ENCODE results near the gene KCND2. TPM values are rescaled to one million over a fixed set of nuclear protein-coding genes. Genes with fewer than 3 reads are reported as not detected.

Gene KCND2
- total and polyA plus RNA-seq, 2 of the 8 experiments (the other 6 are each of a cell fraction or from before 2014, with no cell fraction given) = 4.6 to 7.7 TPM

- Histone ChIP-seq H2BK12ac (ENCODE audit: low read depth, low read length) (no peak overlapping the region), H2BK20ac (ENCODE audit: low read length) (no peak overlapping the region), H2AFZ (ENCODE audit: low read length) (no peak overlapping the region), H2BK15ac (ENCODE audit: low read length) (no peak overlapping the region), H4K91ac (replicated peaks; ENCODE audit: insufficient read length, low read length) (no peak overlapping the region), H3K18ac (ENCODE audit: extremely low read depth, low read length) (no peak overlapping the region), H3K23me2 (ENCODE audit: low read depth, low read length) (no peaks in the 10 kb centered on the region), H3K79me1 (ENCODE audit: low read depth, low read length) (no peaks in the 10 kb centered on the region), H4K5ac (ENCODE audit: insufficient read length, low read depth, low read length) (no peak overlapping the region), H3K27me3 (replicated peaks in 1 of 4; ENCODE audit: control insufficient read depth in 3 of 4, extremely low read depth in 1 of 4, insufficient read depth in 3 of 4, low read length in 3 of 4) (no peaks in the 10 kb centered on the region), H3K4me2 (ENCODE audit: insufficient read depth in 1 of 2, low read depth in 2 of 2, low read length in 2 of 2) (no peak overlapping the region), H3K4ac (replicated peaks; ENCODE audit: insufficient read length, low read depth, low read length) (no peak overlapping the region), H3K56ac (replicated peaks; ENCODE audit: insufficient read length, low read depth, low read length) (no peak overlapping the region), H3K23ac (ENCODE audit: insufficient read length) (no peak overlapping the region), H3K79me2 (ENCODE audit: control insufficient read depth in 1 of 2, insufficient read depth in 2 of 2, low read length in 2 of 2) (no peaks in the 10 kb centered on the region), H3K9ac (replicated peaks in 1 of 4; ENCODE audit: extremely low read depth in 1 of 4, low read depth in 3 of 4, low read length in 3 of 4) (no peak overlapping the region), H4K20me1 (replicated peaks in 1 of 2; ENCODE audit: control insufficient read depth in 1 of 2, insufficient read depth in 2 of 2, low read length in 2 of 2) (no peaks in the 10 kb centered on the region), H3K4me3 (ENCODE audit: extremely low read depth in 1 of 4, insufficient read depth in 2 of 4, low read depth in 3 of 4, low read length in 4 of 4) (no peak overlapping the region), H2AK5ac (ENCODE audit: low read depth, low read length) (no peak overlapping the region), H3K36me3 (ENCODE audit: control insufficient read depth in 2 of 4, insufficient read depth in 4 of 4, low read length in 3 of 4) (no peaks in the 10 kb centered on the region), H2BK5ac (ENCODE audit: low read depth, low read length) (no peak overlapping the region), H3K9me3 (ENCODE audit: insufficient read depth in 2 of 2, low read depth in 1 of 2, low read length in 1 of 2) (no peaks in the 10 kb centered on the region), H4K8ac (ENCODE audit: extremely low read depth, insufficient read depth, low read length) (no peak overlapping the region), H2BK120ac (replicated peaks; ENCODE audit: low read depth, low read length) (no peak overlapping the region), H3K4me1 (replicated peaks in 1 of 4; ENCODE audit: control insufficient read depth in 3 of 4, insufficient read depth in 4 of 4, low read length in 3 of 4) (no peaks in the 10 kb centered on the region; a peak in 1 of 7 replicates), H3K27ac (ENCODE audit: low read depth, low read length) (no peak overlapping the region), H3K14ac (ENCODE audit: insufficient read length) (no peak overlapping the region)
- ChIA-PET CTCF (ENCODE audit: partially characterized antibody) (no interaction called here), POLR2A (ENCODE audit: partially characterized antibody) (no interaction called here)
- WGBS, 2 experiments (ENCODE audit: extremely low coverage in 1 of 2, insufficient coverage in 1 of 2, insufficient read length in 1 of 2, insufficient replicate concordance in 2 of 2, low coverage in 1 of 2, low lambda C conversion rate in 2 of 2, missing lambda C conversion rate in 1 of 2) = 91% methylated on average over 3 of the region's 3 CpGs; no CpG with 5 or more reads in 1 of the 2 experiments
- DNase-seq (ENCODE audit: low read depth in 1 of 2, low spot score in 2 of 2) = no peak
- no peak for FAIRE-seq
- TF ChIP-seq EP300 (IDR thresholded peaks at IDR 0.05; ENCODE audit: borderline replicate concordance in 1 of 2, low read depth in 2 of 2, low read length in 2 of 2) (no peak), E2F6 (IDR thresholded peaks at IDR 0.05) (no peak), TEAD4 (IDR thresholded peaks at IDR 0.05; ENCODE audit: low read depth, low read length) (no peak), CREB1 (IDR thresholded peaks at IDR 0.05) (no peak), TBP (IDR thresholded peaks at IDR 0.05; ENCODE audit: low read depth, low read length) (no peak), SIRT6 (IDR thresholded peaks at IDR 0.05; ENCODE audit: low read length) (no peak), SUZ12 (IDR thresholded peaks at IDR 0.05; ENCODE audit: low read length) (no peak)
- TF ChIP-seq, protein P1, sequence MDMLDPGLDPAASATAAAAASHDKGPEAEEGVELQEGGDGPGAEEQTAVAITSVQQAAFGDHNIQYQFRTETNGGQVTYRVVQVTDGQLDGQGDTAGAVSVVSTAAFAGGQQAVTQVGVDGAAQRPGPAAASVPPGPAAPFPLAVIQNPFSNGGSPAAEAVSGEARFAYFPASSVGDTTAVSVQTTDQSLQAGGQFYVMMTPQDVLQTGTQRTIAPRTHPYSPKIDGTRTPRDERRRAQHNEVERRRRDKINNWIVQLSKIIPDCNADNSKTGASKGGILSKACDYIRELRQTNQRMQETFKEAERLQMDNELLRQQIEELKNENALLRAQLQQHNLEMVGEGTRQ (IDR thresholded peaks at IDR 0.05; ENCODE audit: low read length) = no peak
- TF ChIP-seq, protein P2, sequence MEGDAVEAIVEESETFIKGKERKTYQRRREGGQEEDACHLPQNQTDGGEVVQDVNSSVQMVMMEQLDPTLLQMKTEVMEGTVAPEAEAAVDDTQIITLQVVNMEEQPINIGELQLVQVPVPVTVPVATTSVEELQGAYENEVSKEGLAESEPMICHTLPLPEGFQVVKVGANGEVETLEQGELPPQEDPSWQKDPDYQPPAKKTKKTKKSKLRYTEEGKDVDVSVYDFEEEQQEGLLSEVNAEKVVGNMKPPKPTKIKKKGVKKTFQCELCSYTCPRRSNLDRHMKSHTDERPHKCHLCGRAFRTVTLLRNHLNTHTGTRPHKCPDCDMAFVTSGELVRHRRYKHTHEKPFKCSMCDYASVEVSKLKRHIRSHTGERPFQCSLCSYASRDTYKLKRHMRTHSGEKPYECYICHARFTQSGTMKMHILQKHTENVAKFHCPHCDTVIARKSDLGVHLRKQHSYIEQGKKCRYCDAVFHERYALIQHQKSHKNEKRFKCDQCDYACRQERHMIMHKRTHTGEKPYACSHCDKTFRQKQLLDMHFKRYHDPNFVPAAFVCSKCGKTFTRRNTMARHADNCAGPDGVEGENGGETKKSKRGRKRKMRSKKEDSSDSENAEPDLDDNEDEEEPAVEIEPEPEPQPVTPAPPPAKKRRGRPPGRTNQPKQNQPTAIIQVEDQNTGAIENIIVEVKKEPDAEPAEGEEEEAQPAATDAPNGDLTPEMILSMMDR (IDR thresholded peaks at IDR 0.05; ENCODE audit: control extremely low read depth in 1 of 3, insufficient read depth in 1 of 3, low read depth in 1 of 3, low read length in 3 of 3) = no peak
- TF ChIP-seq, protein P3, sequence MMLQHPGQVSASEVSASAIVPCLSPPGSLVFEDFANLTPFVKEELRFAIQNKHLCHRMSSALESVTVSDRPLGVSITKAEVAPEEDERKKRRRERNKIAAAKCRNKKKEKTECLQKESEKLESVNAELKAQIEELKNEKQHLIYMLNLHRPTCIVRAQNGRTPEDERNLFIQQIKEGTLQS (IDR thresholded peaks at IDR 0.05; ENCODE audit: insufficient read depth, low read depth, low read length) = no peak
Measured at GRCh38 chr7:120617275-120617674, 344.3 kb downstream of the KCND2 start.
